ENCODE results near the gene ATP5PO. TPM values are rescaled to one million over a fixed set of nuclear protein-coding genes. Genes with fewer than 3 reads are reported as not detected.
A peak's percentile ranks its signal among the peaks of the same experiment; 100 is the strongest.

ATP5PO gene
- total RNA-seq, 2 experiments from 2014 or later: 234 to 241 TPM

- H3K9me3 Mint-ChIP-seq: no peaks in the 10 kb centered on the region
- H3K4me1 Mint-ChIP-seq (ENCODE audit: low read depth): peaks cover 77% of the 10 kb centered on the region
- peak overlapping the region; percentile 50 for H3K4me3 Mint-ChIP-seq
- DNase-seq: peak; percentile 74
- no peak for TF ChIP-seq CTCF (IDR thresholded peaks at IDR 0.05)
- intact Hi-C loops (cut with micrococcal nuclease): no loop called here
- peak overlapping the region; percentile 99 for H3K27ac Mint-ChIP-seq
- ChIA-PET POLR2A (interaction anchor here (0.9 to 10.4 kb wide), 5 partner anchors 11 to 138 kb away, joined by 3 to 160 read pairs (median 3); no protein-coding TSS in a partner anchor), CTCF (interaction anchor here (0.9 to 5.5 kb wide), 2 partner anchors 14 to 39 kb away, joined by 3 to 46 read pairs; no protein-coding TSS in a partner anchor)
- H3K36me3 Mint-ChIP-seq (ENCODE audit: low read depth): peaks cover 33% of the 10 kb centered on the region
- ATAC-seq: peak; percentile 74
- H3K27me3 Mint-ChIP-seq: no peaks in the 10 kb centered on the region
Measured at GRCh38 chr21:33937931-33938339, 22.3 kb upstream of the ATP5PO start.

DNA sequence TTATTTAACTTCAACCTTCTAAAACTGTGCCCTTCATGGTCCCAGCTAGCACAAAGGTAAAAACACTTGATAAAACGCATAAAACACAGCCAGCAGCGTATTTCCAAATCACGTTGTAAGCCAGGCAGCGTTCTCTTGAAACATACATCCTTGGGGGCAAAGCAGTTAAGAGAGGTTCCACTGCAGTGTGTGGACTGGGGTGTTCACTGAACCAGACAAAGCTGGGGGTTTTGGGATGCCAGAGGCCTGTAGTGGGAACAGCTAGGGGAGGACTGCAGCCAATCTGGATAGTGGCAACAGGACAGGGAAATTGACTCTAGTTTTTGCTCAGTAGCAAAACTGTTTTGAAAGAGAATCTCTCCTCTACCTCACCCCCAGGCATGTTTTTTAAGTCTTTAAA lies 21.5 kb upstream of the ATP5PO start:
- DNase-seq (no peak), ATAC-seq (peak; percentile 8)
- peak overlapping the region; percentile 50 for H3K4me3 Mint-ChIP-seq
- ChIA-PET POLR2A (interaction anchor here (0.9 to 10.4 kb wide), 5 partner anchors 12 to 137 kb away, joined by 3 to 160 read pairs (median 3); no protein-coding TSS in a partner anchor), CTCF (interaction anchor here (1.1 to 5.5 kb wide), 5 partner anchors 10 to 192 kb away, joined by 4 to 46 read pairs (median 5); no protein-coding TSS in a partner anchor)
- H3K4me1 Mint-ChIP-seq (ENCODE audit: low read depth): peaks cover 78% of the 10 kb centered on the region
- H3K36me3 Mint-ChIP-seq (ENCODE audit: low read depth): peaks cover 36% of the 10 kb centered on the region
- peak overlapping the region; percentile 99 for H3K27ac Mint-ChIP-seq
- intact Hi-C loops (cut with micrococcal nuclease): no loop called here
- no peaks in the 10 kb centered on the region for H3K9me3 Mint-ChIP-seq
- TF ChIP-seq CTCF (IDR thresholded peaks at IDR 0.05): no peak
- no peaks in the 10 kb centered on the region for H3K27me3 Mint-ChIP-seq

DNA sequence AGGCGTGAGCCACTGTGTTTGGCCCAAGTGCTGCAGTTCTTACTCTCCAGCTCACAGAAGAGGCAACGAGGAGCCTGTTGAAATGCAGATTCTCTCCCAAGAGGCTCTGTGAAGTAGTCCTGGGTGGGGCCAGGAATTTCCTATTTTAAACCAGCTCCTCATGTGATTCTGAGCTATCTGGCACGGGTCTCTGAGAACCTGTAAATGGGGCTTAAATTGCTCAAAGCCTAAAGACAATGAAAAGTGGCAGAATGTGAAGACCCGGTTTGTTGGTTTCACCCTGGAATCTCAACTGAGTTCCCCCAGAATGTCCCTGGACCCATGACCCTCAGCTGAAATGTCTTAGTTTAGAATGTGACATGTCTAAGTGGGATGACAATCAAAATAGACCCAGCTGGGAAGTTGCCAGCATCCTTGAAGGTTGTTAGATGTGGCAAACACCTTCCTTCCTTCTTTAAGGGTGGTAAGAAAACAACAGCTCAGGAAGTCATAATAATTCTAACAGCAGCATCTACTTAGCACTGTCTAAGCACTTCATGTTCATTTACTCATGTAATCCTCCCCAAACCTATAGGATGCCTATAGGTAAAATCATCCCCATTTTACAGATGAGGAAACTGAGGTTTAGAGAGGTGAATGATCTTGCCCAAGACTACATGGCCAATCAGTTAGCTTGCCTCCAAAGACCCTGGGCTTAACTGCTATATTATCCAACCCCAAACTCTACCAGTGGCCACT lies 20.9 kb upstream of the ATP5PO start:
- POLR2A ChIA-PET: interaction anchor here (1.1 to 10.4 kb wide), 4 partner anchors 12 to 138 kb away, joined by 3 to 160 read pairs (median 34); no protein-coding TSS in a partner anchor
- DNase-seq: peak; percentile 62

GRCh38 chr21:33932731-33933130 lies 17.1 kb upstream of the ATP5PO start:
- Mint-ChIP-seq H3K27ac (peak overlapping the region; percentile 99), H3K9me3 (no peaks in the 10 kb centered on the region), H3K27me3 (no peaks in the 10 kb centered on the region), H3K4me3 (peak overlapping the region; percentile 91), H3K36me3 (ENCODE audit: low read depth) (peaks cover 24% of the 10 kb centered on the region), H3K4me1 (ENCODE audit: low read depth) (peaks cover 41% of the 10 kb centered on the region)
- ATAC-seq: no peak
- intact Hi-C loops (cut with micrococcal nuclease): loop anchor here (5.0 kb wide), 1 partner anchor 45 kb away; no protein-coding TSS in a partner anchor
- POLR2A ChIA-PET: interaction anchor here (0.7 to 10.4 kb wide), 9 partner anchors 9 to 269 kb away, joined by 3 to 160 read pairs (median 3); no protein-coding TSS in a partner anchor
- no peak for DNase-seq
- CTCF ChIA-PET: interaction anchor here (0.8 to 4.0 kb wide), 6 partner anchors 9 to 415 kb away, joined by 3 to 31 read pairs (median 10); no protein-coding TSS in a partner anchor
- TF ChIP-seq CTCF (IDR thresholded peaks at IDR 0.05): no peak

More for the DNA sequence above, 20.9 kb upstream of the ATP5PO start:
- Mint-ChIP-seq H3K4me3 (peak overlapping the region; percentile 50), H3K27ac (peak overlapping the region; percentile 99), H3K9me3 (no peaks in the 10 kb centered on the region), H3K4me1 (ENCODE audit: low read depth) (peaks cover 74% of the 10 kb centered on the region), H3K36me3 (ENCODE audit: low read depth) (peaks cover 41% of the 10 kb centered on the region), H3K27me3 (no peaks in the 10 kb centered on the region)
- peak; percentile 29 for ATAC-seq
- CTCF ChIA-PET: interaction anchor here (1.1 to 5.5 kb wide), 5 partner anchors 11 to 193 kb away, joined by 4 to 46 read pairs (median 5); no protein-coding TSS in a partner anchor
- intact Hi-C loops (cut with micrococcal nuclease): no loop called here
- TF ChIP-seq CTCF (IDR thresholded peaks at IDR 0.05): no peak
